GM21529 (cell line): ENCODE measurements around the gene USP5.

Experiments
- ATAC-seq: cut with Tn5 transposase; IDR thresholded peaks from one replicate; pipeline ENCODE4 v1.9.1; 2021; ENCODE audit not compliant: unreplicated experiment

USP5 gene, protein sequence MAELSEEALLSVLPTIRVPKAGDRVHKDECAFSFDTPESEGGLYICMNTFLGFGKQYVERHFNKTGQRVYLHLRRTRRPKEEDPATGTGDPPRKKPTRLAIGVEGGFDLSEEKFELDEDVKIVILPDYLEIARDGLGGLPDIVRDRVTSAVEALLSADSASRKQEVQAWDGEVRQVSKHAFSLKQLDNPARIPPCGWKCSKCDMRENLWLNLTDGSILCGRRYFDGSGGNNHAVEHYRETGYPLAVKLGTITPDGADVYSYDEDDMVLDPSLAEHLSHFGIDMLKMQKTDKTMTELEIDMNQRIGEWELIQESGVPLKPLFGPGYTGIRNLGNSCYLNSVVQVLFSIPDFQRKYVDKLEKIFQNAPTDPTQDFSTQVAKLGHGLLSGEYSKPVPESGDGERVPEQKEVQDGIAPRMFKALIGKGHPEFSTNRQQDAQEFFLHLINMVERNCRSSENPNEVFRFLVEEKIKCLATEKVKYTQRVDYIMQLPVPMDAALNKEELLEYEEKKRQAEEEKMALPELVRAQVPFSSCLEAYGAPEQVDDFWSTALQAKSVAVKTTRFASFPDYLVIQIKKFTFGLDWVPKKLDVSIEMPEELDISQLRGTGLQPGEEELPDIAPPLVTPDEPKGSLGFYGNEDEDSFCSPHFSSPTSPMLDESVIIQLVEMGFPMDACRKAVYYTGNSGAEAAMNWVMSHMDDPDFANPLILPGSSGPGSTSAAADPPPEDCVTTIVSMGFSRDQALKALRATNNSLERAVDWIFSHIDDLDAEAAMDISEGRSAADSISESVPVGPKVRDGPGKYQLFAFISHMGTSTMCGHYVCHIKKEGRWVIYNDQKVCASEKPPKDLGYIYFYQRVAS

DNA sequence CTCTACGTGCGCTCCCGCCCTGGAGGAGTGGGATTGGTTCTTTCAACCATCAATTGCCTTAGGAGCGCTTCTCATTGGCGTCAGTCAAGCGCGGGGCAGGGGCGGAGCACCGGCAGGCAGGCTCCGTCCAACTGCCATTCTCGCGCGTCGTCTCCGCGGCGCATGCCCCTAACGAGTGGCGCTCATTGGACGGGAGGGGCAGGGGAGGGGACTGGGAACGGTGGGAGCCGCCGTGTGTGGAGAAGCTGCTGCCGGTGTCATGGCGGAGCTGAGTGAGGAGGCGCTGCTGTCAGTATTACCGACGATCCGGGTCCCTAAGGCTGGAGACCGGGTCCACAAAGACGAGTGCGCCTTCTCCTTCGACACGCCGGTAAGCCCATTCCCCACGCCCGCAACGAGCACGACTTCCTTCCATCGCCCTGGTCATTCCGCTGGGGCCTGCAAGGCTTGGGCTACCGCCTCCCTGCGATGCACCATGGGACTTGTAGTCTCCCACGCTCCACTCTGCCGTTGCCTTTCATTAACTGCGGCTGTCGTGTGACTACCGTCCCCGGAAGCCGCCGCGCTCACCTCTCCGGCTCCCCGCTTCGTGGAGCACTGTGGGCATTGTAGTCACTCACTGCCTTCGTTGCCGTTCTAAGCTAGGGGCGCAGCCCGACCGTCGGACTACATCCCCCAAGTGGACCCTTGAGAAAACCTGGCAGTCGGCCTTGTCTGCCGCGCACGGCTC lies at the start of gene USP5:
Gene USP5, plus strand, starts transcription at position 230 of the 730 bp plus-strand sequence. Its CDS starts 30 bp downstream, at position 260.
- ATAC-seq, result peak; percentile 71

- no peak for ATAC-seq
Measured at GRCh38 chr12:6807170-6807569, 44.8 kb upstream of the USP5 start.

GRCh38 chr12:6809056-6809455 lies 42.9 kb upstream of the USP5 start:
- ATAC-seq, result no peak

GRCh38 chr12:6810758-6811157 lies 41.2 kb upstream of the USP5 start:
- no peak for ATAC-seq

DNA sequence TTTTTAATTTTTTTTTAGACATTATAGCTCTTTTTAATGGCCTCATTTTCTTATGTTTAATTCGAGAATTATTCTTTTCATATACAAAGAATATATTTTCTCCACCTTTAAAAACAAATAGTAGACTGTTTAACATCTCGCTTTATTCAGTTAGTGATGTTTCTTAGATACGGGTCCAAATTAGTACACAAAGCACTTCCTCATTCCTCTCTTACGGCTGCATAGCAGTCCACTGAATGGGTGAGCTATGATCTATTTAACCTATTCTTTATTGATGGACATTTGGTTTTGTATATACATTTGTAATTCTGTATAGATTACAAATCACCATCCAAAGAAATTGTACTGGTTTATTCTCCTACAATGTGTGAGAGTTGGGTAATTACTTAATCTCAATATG lies 38.6 kb upstream of the USP5 start:
- no peak for ATAC-seq

DNA sequence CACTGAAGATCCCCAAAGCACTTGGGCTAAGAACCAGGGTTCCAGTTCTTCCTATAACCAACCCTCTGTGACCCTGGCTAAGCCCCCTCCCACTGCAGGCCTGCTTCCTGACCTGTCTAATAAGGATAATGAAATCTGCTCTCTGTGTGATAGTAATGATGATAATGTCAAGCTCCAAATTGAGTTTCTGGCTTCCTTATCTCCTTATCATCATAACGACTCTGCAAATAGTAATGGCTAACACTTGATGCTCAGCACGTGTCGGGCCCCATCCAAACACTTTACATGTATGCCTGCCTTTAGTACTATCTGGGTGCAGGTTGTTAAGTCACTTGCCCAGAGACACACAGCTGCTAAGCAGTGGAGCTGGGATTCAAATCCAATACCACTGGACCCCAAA lies 35.4 kb upstream of the USP5 start:
- no peak for ATAC-seq

DNA sequence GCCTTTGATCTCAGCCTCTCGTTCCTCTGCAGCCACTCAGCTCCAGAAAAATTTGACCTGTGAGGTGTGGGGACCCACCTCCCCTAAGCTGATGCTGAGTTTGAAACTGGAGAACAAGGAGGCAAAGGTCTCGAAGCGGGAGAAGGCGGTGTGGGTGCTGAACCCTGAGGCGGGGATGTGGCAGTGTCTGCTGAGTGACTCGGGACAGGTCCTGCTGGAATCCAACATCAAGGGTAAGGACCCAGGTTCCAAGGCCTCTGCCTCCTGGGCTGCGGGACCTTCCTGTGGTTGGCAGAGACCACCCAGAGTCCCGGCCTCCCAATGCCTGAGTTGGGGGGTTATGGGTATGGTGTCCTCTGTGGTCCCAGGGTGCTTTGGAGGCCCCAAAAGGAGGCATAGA lies 34.9 kb upstream of the USP5 start:
- ATAC-seq, result no peak

DNA sequence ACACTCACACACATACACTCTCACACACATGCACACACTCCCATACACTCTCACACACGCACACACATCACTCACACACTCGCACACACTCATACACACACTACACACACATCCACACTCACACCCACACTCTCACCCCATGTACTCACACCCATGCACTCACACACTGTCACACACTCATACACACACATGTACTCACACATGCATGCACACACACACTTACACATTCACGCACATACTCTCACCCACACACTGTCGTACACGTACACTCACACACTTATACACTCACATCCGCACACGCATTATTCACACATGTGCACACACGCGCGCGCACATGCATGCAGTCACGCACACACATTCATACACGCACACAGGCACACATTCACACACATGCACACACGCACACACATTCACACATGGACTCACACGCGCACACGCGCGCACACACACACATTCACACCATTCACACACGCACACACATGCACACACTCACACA lies 34.2 kb upstream of the USP5 start:
- no peak for ATAC-seq

GRCh38 chr12:6818222-6818621 lies 33.7 kb upstream of the USP5 start:
- no peak for ATAC-seq

DNA sequence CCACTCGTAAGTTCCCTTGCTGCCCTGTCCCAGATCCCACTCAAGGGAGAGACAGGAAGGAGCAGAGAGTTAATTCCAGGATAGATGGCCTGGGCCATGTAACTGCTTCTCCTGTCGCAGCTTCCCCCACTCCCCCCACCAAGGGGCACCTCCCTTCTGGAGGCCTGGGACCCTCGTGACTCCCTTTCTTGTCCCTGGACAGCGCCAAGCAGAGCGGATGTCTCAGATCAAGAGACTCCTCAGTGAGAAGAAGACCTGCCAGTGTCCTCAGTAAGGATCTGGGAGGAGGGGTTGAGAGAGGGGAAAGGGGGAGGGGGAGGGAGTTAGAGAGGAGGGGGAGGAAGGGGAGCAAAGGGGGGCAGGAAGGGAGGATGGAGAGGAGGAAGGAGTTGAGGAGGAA lies 33.3 kb upstream of the USP5 start:
- no peak for ATAC-seq

- no peak for ATAC-seq
Measured at GRCh38 chr12:6819106-6820030, 32.6 kb upstream of the USP5 start.

DNA sequence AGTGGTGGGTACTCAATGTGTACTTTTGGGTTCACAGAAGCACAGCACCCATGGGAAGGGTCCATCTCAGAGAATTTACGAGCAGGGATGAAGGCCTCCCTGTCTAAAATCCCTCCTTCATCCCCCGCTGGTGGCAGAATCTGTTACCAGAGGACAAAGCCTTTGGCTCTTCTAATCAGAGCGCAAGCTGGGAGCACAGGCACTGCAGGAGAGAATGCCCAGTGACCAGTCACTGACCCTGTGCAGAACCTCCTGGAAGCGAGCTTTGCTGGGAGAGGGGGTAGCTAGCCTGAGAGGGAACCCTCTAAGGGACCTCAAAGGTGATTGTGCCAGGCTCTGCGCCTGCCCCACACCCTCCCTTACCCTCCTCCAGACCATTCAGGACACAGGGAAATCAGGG lies 31.8 kb upstream of the USP5 start:
- ATAC-seq, result no peak

- ATAC-seq, result no peak
Measured at GRCh38 chr12:6821591-6822425, 30.1 kb upstream of the USP5 start, which contains the start of gene GPR162. TSS of gene GPR162 (plus strand) at chr12:6821821. CDS start at chr12:6823899, 2,078 bp downstream.

DNA sequence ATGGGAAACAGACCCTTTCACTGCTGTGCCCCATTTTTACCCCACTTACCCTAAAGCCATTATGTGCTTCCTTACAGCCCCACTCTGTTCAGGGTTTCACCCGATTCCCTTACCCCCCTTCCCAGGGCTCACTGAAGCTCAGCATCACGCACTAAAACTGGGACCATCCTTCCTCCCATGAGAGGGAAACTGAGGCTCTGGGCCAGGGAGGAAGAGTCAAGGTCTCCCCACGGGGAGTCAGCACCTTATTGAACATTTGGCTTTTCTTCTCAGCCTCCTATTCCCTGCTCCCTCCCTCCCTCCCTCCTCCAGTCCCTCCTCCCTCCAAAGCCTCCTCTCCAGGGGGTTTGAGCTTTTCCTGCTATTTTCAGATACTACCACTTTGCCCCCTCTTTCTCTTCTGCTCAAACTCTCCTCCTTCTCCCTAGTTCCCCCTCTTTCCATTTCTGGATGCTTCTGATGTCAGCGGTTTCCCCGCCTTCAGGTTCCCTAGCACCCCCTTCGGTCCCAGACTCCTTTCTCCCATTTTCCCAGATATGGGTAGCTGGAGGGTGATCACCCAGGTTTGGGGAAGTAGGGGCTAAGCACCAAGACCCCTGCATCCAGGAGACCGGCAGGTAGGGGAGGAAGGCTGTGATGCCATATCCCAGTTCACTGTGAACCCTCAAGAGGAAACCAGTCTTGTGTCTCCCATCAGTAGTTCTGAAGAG lies 29.4 kb upstream of the USP5 start:
- ATAC-seq, result no peak

DNA sequence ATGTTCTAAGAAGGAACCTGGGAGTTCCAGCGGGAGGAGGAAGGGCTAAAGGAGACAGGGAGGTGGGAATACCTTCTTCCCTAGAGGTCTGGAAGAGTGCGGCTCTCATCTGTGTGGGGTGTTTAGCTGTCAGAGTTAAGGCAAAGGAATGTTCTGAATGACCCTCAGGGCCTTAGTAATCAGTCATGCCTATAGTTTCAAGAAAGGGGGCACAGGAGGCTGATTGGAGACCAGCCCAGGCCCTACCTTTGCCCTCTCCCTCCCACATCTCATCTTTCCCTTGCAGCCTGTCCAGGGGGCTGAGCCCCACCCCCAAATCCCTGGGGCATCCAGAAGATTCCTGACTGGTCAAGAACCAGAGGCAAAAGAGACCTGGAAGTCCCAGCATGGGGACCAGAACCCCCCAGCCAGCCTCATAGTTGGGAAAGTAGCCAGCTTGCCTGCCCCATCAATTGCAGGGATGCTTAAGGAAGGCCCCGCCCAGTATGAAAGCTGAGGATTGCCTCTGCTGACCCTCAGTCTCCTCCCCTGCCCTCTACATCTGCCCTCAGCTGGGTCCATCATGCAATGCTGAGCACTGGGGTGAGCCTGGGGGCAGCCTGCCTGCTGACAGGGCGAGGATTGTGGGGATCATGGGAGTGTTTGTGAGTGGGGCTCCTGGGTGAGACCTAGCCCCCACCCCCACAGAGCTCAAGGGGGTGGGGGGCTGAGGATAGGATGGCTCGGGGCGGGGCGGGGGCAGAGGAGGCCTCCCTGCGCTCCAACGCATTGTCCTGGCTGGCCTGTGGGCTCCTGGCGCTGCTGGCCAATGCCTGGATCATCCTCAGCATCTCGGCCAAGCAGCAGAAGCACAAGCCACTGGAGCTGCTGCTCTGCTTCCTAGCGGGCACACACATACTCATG lies 28.5 kb upstream of the USP5 start:
- ATAC-seq, result no peak

DNA sequence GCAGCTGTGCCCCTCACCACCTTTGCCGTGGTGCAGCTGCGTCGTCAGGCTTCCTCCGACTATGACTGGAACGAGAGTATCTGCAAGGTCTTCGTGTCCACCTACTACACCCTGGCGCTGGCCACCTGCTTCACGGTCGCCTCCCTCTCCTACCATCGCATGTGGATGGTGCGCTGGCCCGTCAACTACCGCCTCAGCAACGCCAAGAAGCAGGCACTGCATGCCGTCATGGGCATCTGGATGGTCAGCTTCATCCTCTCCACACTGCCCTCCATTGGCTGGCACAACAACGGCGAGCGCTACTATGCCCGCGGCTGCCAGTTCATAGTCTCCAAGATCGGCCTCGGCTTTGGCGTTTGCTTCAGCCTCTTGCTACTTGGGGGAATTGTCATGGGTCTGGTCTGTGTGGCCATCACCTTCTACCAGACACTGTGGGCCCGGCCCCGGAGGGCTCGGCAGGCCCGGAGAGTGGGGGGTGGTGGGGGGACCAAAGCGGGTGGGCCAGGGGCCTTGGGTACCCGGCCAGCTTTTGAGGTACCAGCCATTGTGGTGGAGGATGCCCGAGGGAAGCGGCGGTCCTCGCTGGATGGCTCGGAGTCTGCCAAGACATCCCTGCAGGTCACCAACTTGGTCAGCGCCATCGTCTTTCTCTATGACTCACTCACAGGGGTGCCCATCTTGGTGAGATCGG lies 27.7 kb upstream of the USP5 start:
- ATAC-seq, result no peak

DNA sequence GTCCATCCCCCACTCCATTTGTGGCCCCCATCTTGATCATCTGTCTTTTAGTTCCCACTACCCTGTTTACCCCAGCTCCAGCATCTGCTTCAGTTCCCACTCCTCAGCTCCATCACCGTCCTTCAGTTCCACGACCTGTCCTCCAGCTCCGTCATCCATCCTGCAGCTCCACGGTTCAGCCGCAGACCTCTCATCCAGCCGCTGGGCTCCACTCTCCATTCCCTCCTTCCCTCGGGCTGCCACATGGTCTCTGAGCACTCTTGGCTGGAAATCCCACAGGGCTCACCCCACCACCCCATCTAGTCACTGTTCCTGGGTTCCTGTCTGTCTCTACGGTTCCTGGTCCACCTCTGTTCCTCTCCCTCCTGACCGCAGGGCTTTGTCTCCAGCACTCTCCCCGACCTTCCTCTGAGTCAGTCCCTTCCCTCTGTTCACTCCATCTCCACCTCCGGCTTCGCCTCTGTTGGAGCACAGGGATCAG lies 27.0 kb upstream of the USP5 start:
- ATAC-seq, result no peak
